ENCODE results near the gene AOC3. TPM values are rescaled to one million over a fixed set of nuclear protein-coding genes. Genes with fewer than 3 reads are reported as not detected.

AOC3 gene
- polyA plus RNA-seq, 1 of the 3 experiments (the other 2 are of a cell fraction), result 0.03 TPM

DNA sequence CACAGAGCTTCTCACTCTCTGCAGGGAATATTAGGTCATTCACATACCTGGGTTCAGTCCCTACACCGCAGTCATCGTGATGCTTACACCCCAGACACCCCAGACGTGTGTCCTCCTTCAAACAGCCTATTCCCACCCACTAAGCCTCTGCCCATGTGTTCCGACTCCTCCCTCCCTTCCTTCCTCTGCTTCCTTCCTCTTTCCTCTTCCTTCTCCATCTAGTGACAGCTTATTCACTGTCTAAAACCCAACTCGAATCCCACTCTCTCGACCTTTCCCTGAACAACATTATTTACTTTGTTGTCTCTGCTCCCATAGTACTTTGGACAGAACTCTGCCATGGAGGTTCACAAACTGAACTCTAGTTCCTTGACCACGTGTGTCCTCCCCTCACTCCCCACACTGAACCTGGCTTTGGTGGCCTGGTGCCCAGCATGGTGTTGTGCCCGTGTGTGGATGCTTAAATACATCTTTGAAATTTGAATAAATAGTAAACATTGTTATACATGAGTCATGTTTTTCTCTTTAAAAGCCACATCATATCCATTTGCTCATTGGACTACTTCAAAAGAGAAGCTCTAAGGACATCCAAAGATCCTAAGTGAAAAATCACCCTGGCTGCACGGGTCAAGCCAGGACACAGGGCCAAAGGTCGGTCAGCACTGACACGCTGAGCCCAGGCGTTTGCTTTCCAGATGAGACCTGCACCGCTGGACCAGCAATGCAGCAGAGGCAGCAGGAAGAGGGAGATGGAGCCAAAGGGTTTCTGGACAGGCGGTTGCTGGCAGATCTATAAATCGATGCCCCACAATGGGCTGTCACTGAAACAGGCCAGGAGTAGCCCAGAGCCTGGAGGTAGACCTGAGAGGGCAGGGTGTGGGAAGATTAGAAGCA lies 35.5 kb downstream of the AOC3 start:
- no peaks in the 10 kb centered on the region for H3K36me3 ChIP-seq (replicated peaks in 1 of 2; ENCODE audit: control insufficient read depth in 1 of 2, insufficient read depth in 2 of 2, low read length in 1 of 2)
- H3F3A ChIP-seq (replicated peaks; ENCODE audit: insufficient read depth), result no peaks in the 10 kb centered on the region
- no peak overlapping the region for H3K9ac ChIP-seq
- H3K9me2 ChIP-seq, result no peaks in the 10 kb centered on the region
- no peaks in the 10 kb centered on the region for H3K79me2 ChIP-seq (ENCODE audit: insufficient read depth)
- no peaks in the 10 kb centered on the region for H3K4me1 ChIP-seq (ENCODE audit: control insufficient read depth in 1 of 2, insufficient read depth in 2 of 2, low read depth in 1 of 2, low read length in 1 of 2)
- no peaks in the 10 kb centered on the region for H4K20me1 ChIP-seq (ENCODE audit: insufficient read depth)
- POLR2A ChIA-PET, result no interaction called here
- CTCF ChIA-PET, result no interaction called here
- no peak overlapping the region for H3K27ac ChIP-seq (ENCODE audit: low read depth in 2 of 2, low read length in 1 of 2)
- DNase-seq, result no peak
- no peak overlapping the region for H2AFZ ChIP-seq (ENCODE audit: low read depth)
- no peak overlapping the region for H3K4me3 ChIP-seq (ENCODE audit: low read depth in 2 of 2, low read length in 1 of 2)
- no peaks in the 10 kb centered on the region; the same call in 1 of the 2 replicates for H3K27me3 ChIP-seq (ENCODE audit: insufficient read depth)
- no peak for TF ChIP-seq EZH2phosphoT487 (IDR thresholded peaks at IDR 0.05; ENCODE audit: borderline replicate concordance, low read depth)
- TF ChIP-seq, protein P1, sequence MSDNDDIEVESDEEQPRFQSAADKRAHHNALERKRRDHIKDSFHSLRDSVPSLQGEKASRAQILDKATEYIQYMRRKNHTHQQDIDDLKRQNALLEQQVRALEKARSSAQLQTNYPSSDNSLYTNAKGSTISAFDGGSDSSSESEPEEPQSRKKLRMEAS (IDR thresholded peaks at IDR 0.05; ENCODE audit: low read depth), result no peak
- no peak for TF ChIP-seq ELF1 (IDR thresholded peaks at IDR 0.05)
- no peak for TF ChIP-seq CHD2 (IDR thresholded peaks at IDR 0.05; ENCODE audit: low read length, partially characterized antibody)
- TF ChIP-seq FOSL2 (IDR thresholded peaks at IDR 0.05; ENCODE audit: borderline replicate concordance, low read depth), result no peak
- TF ChIP-seq FOXJ3 (CRISPR knock-in tag; IDR thresholded peaks at IDR 0.05), result no peak
- no peak for TF ChIP-seq POLR2AphosphoS5 (IDR thresholded peaks at IDR 0.05; ENCODE audit: low read depth, low read length)
- TF ChIP-seq, protein P2, sequence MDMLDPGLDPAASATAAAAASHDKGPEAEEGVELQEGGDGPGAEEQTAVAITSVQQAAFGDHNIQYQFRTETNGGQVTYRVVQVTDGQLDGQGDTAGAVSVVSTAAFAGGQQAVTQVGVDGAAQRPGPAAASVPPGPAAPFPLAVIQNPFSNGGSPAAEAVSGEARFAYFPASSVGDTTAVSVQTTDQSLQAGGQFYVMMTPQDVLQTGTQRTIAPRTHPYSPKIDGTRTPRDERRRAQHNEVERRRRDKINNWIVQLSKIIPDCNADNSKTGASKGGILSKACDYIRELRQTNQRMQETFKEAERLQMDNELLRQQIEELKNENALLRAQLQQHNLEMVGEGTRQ (IDR thresholded peaks at IDR 0.05; ENCODE audit: borderline replicate concordance, low read depth, low read length), result no peak
- TF ChIP-seq NRF1 (IDR thresholded peaks at IDR 0.05; ENCODE audit: low read depth, low read length), result no peak
- TF ChIP-seq, protein P3, sequence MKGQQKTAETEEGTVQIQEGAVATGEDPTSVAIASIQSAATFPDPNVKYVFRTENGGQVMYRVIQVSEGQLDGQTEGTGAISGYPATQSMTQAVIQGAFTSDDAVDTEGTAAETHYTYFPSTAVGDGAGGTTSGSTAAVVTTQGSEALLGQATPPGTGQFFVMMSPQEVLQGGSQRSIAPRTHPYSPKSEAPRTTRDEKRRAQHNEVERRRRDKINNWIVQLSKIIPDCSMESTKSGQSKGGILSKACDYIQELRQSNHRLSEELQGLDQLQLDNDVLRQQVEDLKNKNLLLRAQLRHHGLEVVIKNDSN (IDR thresholded peaks at IDR 0.05; ENCODE audit: borderline replicate concordance, low read depth), result no peak
- no peak for TF ChIP-seq TAF1 (IDR thresholded peaks at IDR 0.05; ENCODE audit: borderline replicate concordance, low read depth, low read length)
- no peak for TF ChIP-seq SIN3A (IDR thresholded peaks at IDR 0.05; ENCODE audit: borderline replicate concordance, low read depth, low read length)
- TF ChIP-seq JUND (IDR thresholded peaks at IDR 0.05), result no peak
- no peak for TF ChIP-seq TEAD4 (IDR thresholded peaks at IDR 0.05; ENCODE audit: borderline replicate concordance, insufficient read depth)
- no peak for TF ChIP-seq RXRA (IDR thresholded peaks at IDR 0.05; ENCODE audit: borderline replicate concordance, low read depth)
- H3K9me3 ChIP-seq, result no peaks in the 10 kb centered on the region
- no peak overlapping the region for H3K4me2 ChIP-seq
- WGBS (ENCODE audit: low lambda C conversion rate), result 61% methylated on average over 15 of the region's 15 CpGs

DNA sequence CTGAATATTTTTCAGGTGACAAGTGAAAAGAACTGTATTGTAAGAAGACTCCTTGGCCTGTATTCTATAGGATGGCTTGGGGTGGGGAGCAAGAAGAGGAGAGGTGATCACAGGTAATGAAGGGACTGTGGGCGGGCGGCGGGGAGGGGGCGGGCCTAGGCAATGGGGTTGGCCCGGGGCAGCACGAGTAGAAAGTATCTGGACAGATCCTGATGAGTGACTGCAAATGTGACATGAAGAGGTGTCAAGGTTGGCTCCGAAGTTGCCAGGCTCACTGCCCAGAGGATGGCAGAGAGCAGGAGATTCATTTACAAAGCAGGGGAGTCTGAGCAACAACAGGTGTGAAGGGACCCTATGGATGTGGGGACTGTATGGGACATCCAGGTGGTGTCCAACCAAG lies 38.8 kb downstream of the AOC3 start:
- no peaks in the 10 kb centered on the region; the same call in 1 of the 2 replicates for H3K27me3 ChIP-seq (ENCODE audit: insufficient read depth)
- H3K79me2 ChIP-seq (ENCODE audit: insufficient read depth), result no peaks in the 10 kb centered on the region
- H3F3A ChIP-seq (replicated peaks; ENCODE audit: insufficient read depth), result no peaks in the 10 kb centered on the region
- H3K4me3 ChIP-seq (ENCODE audit: low read depth in 2 of 2, low read length in 1 of 2), result no peak overlapping the region
- no peaks in the 10 kb centered on the region for H3K9me2 ChIP-seq
- no peaks in the 10 kb centered on the region for H3K4me1 ChIP-seq (ENCODE audit: control insufficient read depth in 1 of 2, insufficient read depth in 2 of 2, low read depth in 1 of 2, low read length in 1 of 2)
- H3K36me3 ChIP-seq (replicated peaks in 1 of 2; ENCODE audit: control insufficient read depth in 1 of 2, insufficient read depth in 2 of 2, low read length in 1 of 2), result no peaks in the 10 kb centered on the region
- H2AFZ ChIP-seq (ENCODE audit: low read depth), result no peak overlapping the region
- WGBS (ENCODE audit: low lambda C conversion rate), result 72% methylated on average over 7 of the region's 7 CpGs
- H3K27ac ChIP-seq (ENCODE audit: low read depth in 2 of 2, low read length in 1 of 2), result no peak overlapping the region
- no peaks in the 10 kb centered on the region for H4K20me1 ChIP-seq (ENCODE audit: insufficient read depth)
- H3K4me2 ChIP-seq, result no peak overlapping the region
- ChIA-PET CTCF (interaction anchor here (1.1 to 1.3 kb wide), 2 partner anchors 9 to 46 kb away, joined by 3 read pairs; no protein-coding TSS in a partner anchor), POLR2A (no interaction called here)
- DNase-seq, result no peak
- H3K9me3 ChIP-seq, result no peaks in the 10 kb centered on the region
- H3K9ac ChIP-seq, result no peak overlapping the region
- TF ChIP-seq TEAD4 (IDR thresholded peaks at IDR 0.05; ENCODE audit: borderline replicate concordance, insufficient read depth), result no peak
- TF ChIP-seq JUND (IDR thresholded peaks at IDR 0.05), result no peak
- no peak for TF ChIP-seq MXI1 (IDR thresholded peaks at IDR 0.05; ENCODE audit: low read depth, low read length)
- TF ChIP-seq, protein P4, sequence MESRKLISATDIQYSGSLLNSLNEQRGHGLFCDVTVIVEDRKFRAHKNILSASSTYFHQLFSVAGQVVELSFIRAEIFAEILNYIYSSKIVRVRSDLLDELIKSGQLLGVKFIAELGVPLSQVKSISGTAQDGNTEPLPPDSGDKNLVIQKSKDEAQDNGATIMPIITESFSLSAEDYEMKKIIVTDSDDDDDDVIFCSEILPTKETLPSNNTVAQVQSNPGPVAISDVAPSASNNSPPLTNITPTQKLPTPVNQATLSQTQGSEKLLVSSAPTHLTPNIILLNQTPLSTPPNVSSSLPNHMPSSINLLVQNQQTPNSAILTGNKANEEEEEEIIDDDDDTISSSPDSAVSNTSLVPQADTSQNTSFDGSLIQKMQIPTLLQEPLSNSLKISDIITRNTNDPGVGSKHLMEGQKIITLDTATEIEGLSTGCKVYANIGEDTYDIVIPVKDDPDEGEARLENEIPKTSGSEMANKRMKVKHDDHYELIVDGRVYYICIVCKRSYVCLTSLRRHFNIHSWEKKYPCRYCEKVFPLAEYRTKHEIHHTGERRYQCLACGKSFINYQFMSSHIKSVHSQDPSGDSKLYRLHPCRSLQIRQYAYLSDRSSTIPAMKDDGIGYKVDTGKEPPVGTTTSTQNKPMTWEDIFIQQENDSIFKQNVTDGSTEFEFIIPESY (IDR thresholded peaks at IDR 0.05; ENCODE audit: borderline replicate concordance, low read depth), result no peak
- TF ChIP-seq, protein P5, sequence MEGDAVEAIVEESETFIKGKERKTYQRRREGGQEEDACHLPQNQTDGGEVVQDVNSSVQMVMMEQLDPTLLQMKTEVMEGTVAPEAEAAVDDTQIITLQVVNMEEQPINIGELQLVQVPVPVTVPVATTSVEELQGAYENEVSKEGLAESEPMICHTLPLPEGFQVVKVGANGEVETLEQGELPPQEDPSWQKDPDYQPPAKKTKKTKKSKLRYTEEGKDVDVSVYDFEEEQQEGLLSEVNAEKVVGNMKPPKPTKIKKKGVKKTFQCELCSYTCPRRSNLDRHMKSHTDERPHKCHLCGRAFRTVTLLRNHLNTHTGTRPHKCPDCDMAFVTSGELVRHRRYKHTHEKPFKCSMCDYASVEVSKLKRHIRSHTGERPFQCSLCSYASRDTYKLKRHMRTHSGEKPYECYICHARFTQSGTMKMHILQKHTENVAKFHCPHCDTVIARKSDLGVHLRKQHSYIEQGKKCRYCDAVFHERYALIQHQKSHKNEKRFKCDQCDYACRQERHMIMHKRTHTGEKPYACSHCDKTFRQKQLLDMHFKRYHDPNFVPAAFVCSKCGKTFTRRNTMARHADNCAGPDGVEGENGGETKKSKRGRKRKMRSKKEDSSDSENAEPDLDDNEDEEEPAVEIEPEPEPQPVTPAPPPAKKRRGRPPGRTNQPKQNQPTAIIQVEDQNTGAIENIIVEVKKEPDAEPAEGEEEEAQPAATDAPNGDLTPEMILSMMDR (IDR thresholded peaks at IDR 0.05), result no peak
- no peak for TF ChIP-seq RAD21 (IDR thresholded peaks at IDR 0.05; ENCODE audit: low read length)
- TF ChIP-seq, protein P1 (IDR thresholded peaks at IDR 0.05; ENCODE audit: low read depth), result no peak
- TF ChIP-seq YY1 (IDR thresholded peaks at IDR 0.05; ENCODE audit: low read depth), result no peak
- TF ChIP-seq POLR2AphosphoS5 (IDR thresholded peaks at IDR 0.05; ENCODE audit: low read depth, low read length), result no peak
- no peak for TF ChIP-seq TAF1 (IDR thresholded peaks at IDR 0.05; ENCODE audit: borderline replicate concordance, low read depth, low read length)
